IMR-90 (cell line): ENCODE results near the gene OR2F1.

Source experiments
- CTCF ChIP-seq: conservative IDR thresholded peaks from 2 replicates; pipeline ENCODE4 v1.5.1; 2012; ENCODE audit warnings: mild to moderate bottlenecking, low read depth, low read length, improper control_type of control experiment
- POLR2A ChIP-seq: IDR thresholded peaks from 2 replicates; pipeline ENCODE4 v1.6.1; 2012; ENCODE audit warnings: mild to moderate bottlenecking, low read depth, low read length
- USF2 ChIP-seq: fragments of 150-350 bp; IDR thresholded peaks from 2 replicates; pipeline ENCODE4 v1.6.1; 2017; ENCODE audit warnings: mild to moderate bottlenecking, antibody characterized with exemption, low read length, low read depth

- TF ChIP-seq POLR2A (no peak), CTCF (no peak), USF2 (no peak)
These were observed 19.8 kb downstream of the OR2F1 start for GRCh38 chr7:143974459-143974858.
